Stimulated activated CD8-positive, alpha-beta memory T cell treated with anti-CD3 and anti-CD28 coated beads, Interleukin-12 subunit alpha, Interleukin-12 subunit beta, amount 100 ng/mL, for 4 hours (primary cell): ENCODE measurements around the gene MET.
"Not testable (repeated sequence)": the region's sequence is repeated elsewhere in the genome, so short reads cannot be mapped to it uniquely, and the experiment has no call there.

Source experiments
- DNase-seq: peaks from one replicate; pipeline ENCODE4 v3.0.0-alpha.2; 2020; ENCODE audit warnings: low read depth

MET gene

GRCh38 chr7:116728413-116728812 is 56.4 kb downstream of the MET start:
- DNase-seq = no peak

GRCh38 chr7:116730097-116731022 is 58.4 kb downstream of the MET start:
- no peak for DNase-seq

GRCh38 chr7:116731023-116731395 is 59.0 kb downstream of the MET start:
- no peak for DNase-seq

GRCh38 chr7:116731445-116732335 is 59.7 kb downstream of the MET start:
- DNase-seq = no peak

- DNase-seq = no peak
These were observed 61.0 kb downstream of the MET start for GRCh38 chr7:116732788-116733694.

GRCh38 chr7:116733924-116734580 is 62.1 kb downstream of the MET start:
- DNase-seq = no peak

- DNase-seq = no peak
These were observed 62.7 kb downstream of the MET start for GRCh38 chr7:116734710-116735109.

- DNase-seq = no peak
These were observed 65.1 kb downstream of the MET start for GRCh38 chr7:116736927-116737715.

GRCh38 chr7:116738378-116738777 is 66.4 kb downstream of the MET start:
- DNase-seq = no peak

- DNase-seq = no peak
These were observed 67.3 kb downstream of the MET start for GRCh38 chr7:116739307-116739706.

- no peak for DNase-seq
These were observed 68.2 kb downstream of the MET start for GRCh38 chr7:116740231-116740630.

GRCh38 chr7:116740755-116741462 is 68.9 kb downstream of the MET start:
- no peak for DNase-seq

GRCh38 chr7:116741625-116742316 is 69.8 kb downstream of the MET start:
- DNase-seq = no peak

GRCh38 chr7:116742641-116743040 is 70.6 kb downstream of the MET start:
- no peak for DNase-seq

- not testable (repeated sequence) for DNase-seq
These were observed 71.8 kb downstream of the MET start for GRCh38 chr7:116743835-116744234.

GRCh38 chr7:116746388-116746787 is 74.4 kb downstream of the MET start:
- DNase-seq = not testable (repeated sequence)

GRCh38 chr7:116751070-116751469 is 79.1 kb downstream of the MET start:
- not testable (repeated sequence) for DNase-seq

GRCh38 chr7:116752305-116753074 is 80.5 kb downstream of the MET start:
- no peak for DNase-seq
